Mucosa of rectum (tissue), 2 donors: Measurements from ENCODE around the gene HS3ST5.

Source experiments
- H3K27ac ChIP-seq, 2 donors: one replicate each; pipeline ENCODE4 v1.7.0; 2013; ENCODE audit warnings: inconsistent platforms in 2 of 2, low read depth in 2 of 2, low read length in 2 of 2
- H3K27me3 ChIP-seq, 2 donors: one replicate each; pipeline ENCODE4 v1.7.0; 2013; ENCODE audit warnings: low read length in 2 of 2; ENCODE audit not compliant: control insufficient read depth in 2 of 2, insufficient read depth in 2 of 2
- H3K36me3 ChIP-seq, 2 donors: one replicate each; pipeline ENCODE4 v1.7.0; 2013; ENCODE audit warnings: low read length in 2 of 2; ENCODE audit not compliant: control insufficient read depth in 2 of 2, insufficient read depth in 2 of 2
- H3K4me1 ChIP-seq, 2 donors: one replicate each; pipeline ENCODE4 v1.7.0; 2013; ENCODE audit warnings: low read length in 2 of 2, mild to moderate bottlenecking in 1 of 2; ENCODE audit not compliant: control insufficient read depth in 2 of 2, insufficient read depth in 2 of 2
- H3K4me3 ChIP-seq, 2 donors: one replicate each; pipeline ENCODE4 v1.7.0; 2013; ENCODE audit warnings: low read length in 2 of 2
- H3K9ac ChIP-seq, 2 donors: one replicate each; pipeline ENCODE4 v1.7.0; 2013; ENCODE audit warnings: low read length in 2 of 2, low read depth in 1 of 2, mild to moderate bottlenecking in 1 of 2
- H3K9me3 ChIP-seq, 2 donors: one replicate each; pipeline ENCODE4 v1.7.0; 2013; ENCODE audit warnings: low read length in 2 of 2; ENCODE audit not compliant: control insufficient read depth in 2 of 2
- donor health status: healthy.
- donor health status: Normal muscosa, but diverticular disease.

HS3ST5 gene, protein sequence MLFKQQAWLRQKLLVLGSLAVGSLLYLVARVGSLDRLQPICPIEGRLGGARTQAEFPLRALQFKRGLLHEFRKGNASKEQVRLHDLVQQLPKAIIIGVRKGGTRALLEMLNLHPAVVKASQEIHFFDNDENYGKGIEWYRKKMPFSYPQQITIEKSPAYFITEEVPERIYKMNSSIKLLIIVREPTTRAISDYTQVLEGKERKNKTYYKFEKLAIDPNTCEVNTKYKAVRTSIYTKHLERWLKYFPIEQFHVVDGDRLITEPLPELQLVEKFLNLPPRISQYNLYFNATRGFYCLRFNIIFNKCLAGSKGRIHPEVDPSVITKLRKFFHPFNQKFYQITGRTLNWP

DNA sequence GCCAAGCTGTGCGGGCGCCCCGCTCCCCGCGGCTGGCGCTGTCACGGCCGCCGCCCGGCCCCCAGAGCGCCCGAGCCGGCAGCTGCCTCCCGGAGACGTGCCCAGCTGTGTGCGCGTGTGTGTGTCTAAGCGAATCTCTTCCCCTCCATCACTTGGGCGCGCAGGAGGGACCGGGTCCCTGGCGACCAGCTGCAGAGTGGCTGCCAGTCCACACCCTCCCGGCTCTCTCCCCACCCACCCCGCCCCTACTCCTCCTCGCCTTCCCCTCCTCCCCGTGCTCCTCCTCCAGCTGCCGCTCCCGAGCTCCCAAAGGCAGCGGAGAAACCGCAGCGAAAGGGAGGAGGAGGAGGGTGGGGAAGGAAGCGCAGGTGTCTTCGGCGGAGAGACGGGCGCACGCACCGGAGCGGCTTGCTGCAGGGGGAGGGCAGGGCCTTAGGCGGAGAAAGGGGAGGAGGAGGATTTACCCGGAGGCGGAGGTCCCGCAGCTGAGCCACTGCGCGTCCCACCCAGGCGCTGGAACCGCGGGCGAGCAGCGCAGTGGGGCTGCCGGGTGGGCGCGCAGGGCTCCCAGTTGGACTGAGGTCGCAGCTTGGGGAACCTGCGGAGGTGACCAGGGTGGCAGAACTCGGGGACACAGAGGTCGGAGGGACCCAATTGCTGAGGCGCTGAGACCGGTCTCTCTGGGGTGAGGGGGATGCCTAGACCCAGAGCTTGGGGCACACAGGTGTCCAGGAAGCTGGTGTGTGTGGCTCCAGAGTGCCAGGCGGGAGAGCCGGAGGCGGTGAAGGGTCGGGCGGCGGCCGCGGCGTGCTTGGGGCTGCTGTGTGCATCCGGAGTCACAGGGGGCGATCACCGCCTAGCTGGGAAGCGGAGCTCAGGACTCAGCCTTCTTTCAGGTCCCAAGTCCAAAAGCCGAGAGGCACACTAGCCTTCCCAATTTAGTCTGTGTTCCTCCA is at the start of gene HS3ST5:
Gene HS3ST5 (minus strand): TSS at position 198 of the 956 bp plus-strand sequence. CDS start 280,178 bp downstream, outside the sequence.
- Histone ChIP-seq H3K4me1 (peaks cover 0 to 7% of the 10 kb centered on the region in 2 donors), H3K27ac (no peak within 1 kb of the TSS), H3K36me3 (no peaks in the 10 kb centered on the region), H3K4me3 (peak within 1 kb of the TSS; percentile 40 to 63), H3K27me3 (peaks cover 6 to 9% of the 10 kb centered on the region in 2 donors), H3K9ac (no peak within 1 kb of the TSS), H3K9me3 (no peaks in the 10 kb centered on the region)

GRCh38 chr6:114390176-114390575 is 47.4 kb upstream of the HS3ST5 start:
- no peaks in the 10 kb centered on the region for H3K27me3 ChIP-seq
- no peak overlapping the region for H3K9ac ChIP-seq
- H3K9me3 ChIP-seq, result no peaks in the 10 kb centered on the region
- H3K27ac ChIP-seq, result no peak overlapping the region
- no peaks in the 10 kb centered on the region for H3K36me3 ChIP-seq
- H3K4me1 ChIP-seq, result no peaks in the 10 kb centered on the region
- H3K4me3 ChIP-seq, result no peak overlapping the region

- Histone ChIP-seq H3K27ac (no peak overlapping the region), H3K4me3 (no peak overlapping the region), H3K4me1 (no peaks in the 10 kb centered on the region), H3K36me3 (no peaks in the 10 kb centered on the region), H3K9ac (no peak overlapping the region), H3K9me3 (no peaks in the 10 kb centered on the region), H3K27me3 (no peaks in the 10 kb centered on the region)
Observed at GRCh38 chr6:114389111-114389510, 46.3 kb upstream of the HS3ST5 start.

GRCh38 chr6:114382406-114382805 is 39.6 kb upstream of the HS3ST5 start:
- no peaks in the 10 kb centered on the region for H3K36me3 ChIP-seq
- H3K4me1 ChIP-seq, result no peaks in the 10 kb centered on the region
- H3K27me3 ChIP-seq, result no peaks in the 10 kb centered on the region
- H3K27ac ChIP-seq, result no peak overlapping the region
- H3K4me3 ChIP-seq, result no peak overlapping the region
- H3K9ac ChIP-seq, result no peak overlapping the region
- no peaks in the 10 kb centered on the region for H3K9me3 ChIP-seq

DNA sequence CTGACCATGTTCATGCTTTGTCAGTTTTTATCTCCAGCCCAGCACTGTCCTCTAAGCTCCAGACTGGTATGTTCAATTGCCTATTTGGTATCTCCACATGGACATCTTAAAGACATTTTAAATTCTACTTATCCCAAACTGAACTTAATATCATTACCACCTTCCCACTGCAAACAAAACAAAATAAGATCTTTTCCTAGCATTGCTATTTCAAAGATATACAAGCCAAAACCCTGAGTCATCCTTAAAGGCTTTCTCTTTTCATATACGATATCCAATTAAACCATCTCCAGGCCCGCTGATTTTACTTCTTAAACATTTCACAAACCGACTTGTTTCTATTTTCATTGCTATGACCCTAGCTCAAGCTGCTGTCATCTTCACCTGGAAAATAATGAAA is 35.1 kb upstream of the HS3ST5 start:
- no peak overlapping the region for H3K4me3 ChIP-seq
- H3K9ac ChIP-seq, result no peak overlapping the region
- H3K27me3 ChIP-seq, result no peaks in the 10 kb centered on the region
- no peaks in the 10 kb centered on the region for H3K36me3 ChIP-seq
- H3K9me3 ChIP-seq, result no peaks in the 10 kb centered on the region
- no peak overlapping the region for H3K27ac ChIP-seq
- no peaks in the 10 kb centered on the region for H3K4me1 ChIP-seq

GRCh38 chr6:114376611-114377175 is 33.9 kb upstream of the HS3ST5 start:
- Histone ChIP-seq H3K36me3 (no peaks in the 10 kb centered on the region), H3K9ac (no peak overlapping the region), H3K27me3 (no peaks in the 10 kb centered on the region), H3K9me3 (no peaks in the 10 kb centered on the region), H3K4me1 (no peaks in the 10 kb centered on the region), H3K27ac (no peak overlapping the region), H3K4me3 (no peak overlapping the region)

- Histone ChIP-seq H3K4me1 (no peaks in the 10 kb centered on the region), H3K4me3 (no peak overlapping the region), H3K27ac (no peak overlapping the region), H3K9ac (no peak overlapping the region), H3K27me3 (no peaks in the 10 kb centered on the region), H3K9me3 (no peaks in the 10 kb centered on the region), H3K36me3 (no peaks in the 10 kb centered on the region)
Observed at GRCh38 chr6:114375541-114376192, 32.8 kb upstream of the HS3ST5 start.

DNA sequence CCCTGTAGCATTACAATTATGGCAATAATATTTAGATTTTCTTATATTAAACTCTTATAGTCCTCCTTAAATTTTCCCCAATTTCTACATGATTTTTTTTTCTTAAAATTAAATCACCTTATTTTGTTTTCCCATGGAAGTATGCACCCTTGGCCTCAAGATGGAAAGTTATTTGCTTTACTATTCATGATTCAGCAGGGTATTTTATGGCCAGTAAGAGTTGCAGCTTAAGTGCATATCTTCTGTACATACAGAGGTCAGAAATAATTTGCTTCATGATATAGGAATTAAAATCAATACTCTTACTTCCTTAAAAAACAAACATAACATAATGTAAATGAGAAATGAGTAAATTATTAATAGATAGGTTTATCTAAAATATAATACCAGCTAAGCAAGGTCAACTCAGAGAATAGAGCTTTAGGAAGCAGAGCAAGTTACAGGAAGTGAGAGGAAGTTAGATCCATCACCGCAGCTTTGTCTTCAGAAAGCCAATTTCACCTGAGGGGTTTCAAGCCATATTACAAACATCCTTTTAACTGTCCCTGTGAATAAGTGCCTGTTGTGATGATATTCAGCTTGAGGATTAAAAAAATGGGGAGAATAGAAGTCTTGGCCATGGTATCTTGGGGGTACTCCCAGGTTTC is 24.6 kb upstream of the HS3ST5 start:
- no peaks in the 10 kb centered on the region for H3K4me1 ChIP-seq
- no peaks in the 10 kb centered on the region for H3K27me3 ChIP-seq
- H3K36me3 ChIP-seq, result no peaks in the 10 kb centered on the region
- H3K27ac ChIP-seq, result no peak overlapping the region
- H3K4me3 ChIP-seq, result no peak overlapping the region
- no peak overlapping the region for H3K9ac ChIP-seq
- no peaks in the 10 kb centered on the region for H3K9me3 ChIP-seq

GRCh38 chr6:114366899-114367298 is 24.1 kb upstream of the HS3ST5 start:
- H3K36me3 ChIP-seq, result no peaks in the 10 kb centered on the region
- no peak overlapping the region for H3K27ac ChIP-seq
- no peaks in the 10 kb centered on the region for H3K27me3 ChIP-seq
- no peak overlapping the region for H3K9ac ChIP-seq
- no peaks in the 10 kb centered on the region for H3K4me1 ChIP-seq
- no peak overlapping the region for H3K4me3 ChIP-seq
- H3K9me3 ChIP-seq, result no peaks in the 10 kb centered on the region
